HG03520 (cell line): ENCODE measurements around the gene NAT8L.
"Not testable (repeated sequence)": the region's sequence is repeated elsewhere in the genome, so short reads cannot be mapped to it uniquely, and the experiment has no call there.

Source experiments
- ATAC-seq: cut with Tn5 transposase; IDR thresholded peaks from one replicate; pipeline ENCODE4 v1.9.1; 2021; ENCODE audit warnings: mild to moderate bottlenecking, moderate library complexity; ENCODE audit not compliant: unreplicated experiment

Gene NAT8L

GRCh38 chr4:2059046-2059725, at the start of gene NAT8L:
Gene NAT8L (plus strand): TSS chr4:2059327. CDS start chr4:2059512, 185 bp downstream.
- no peak for ATAC-seq

GRCh38 chr4:2009651-2010233, 49.4 kb upstream of the NAT8L start:
- ATAC-seq, result no peak

- no peak for ATAC-seq
Observed at GRCh38 chr4:2011583-2011982, 47.5 kb upstream of the NAT8L start.

GRCh38 chr4:2015008-2015407, 44.1 kb upstream of the NAT8L start:
- no peak for ATAC-seq

- ATAC-seq, result not testable (repeated sequence)
Observed at GRCh38 chr4:2021358-2022018, 37.6 kb upstream of the NAT8L start.

- no peak for ATAC-seq
Observed at GRCh38 chr4:2024683-2025082, 34.4 kb upstream of the NAT8L start.

- ATAC-seq, result no peak
Observed at GRCh38 chr4:2025817-2026216, 33.3 kb upstream of the NAT8L start.

- not testable (repeated sequence) for ATAC-seq
Observed at GRCh38 chr4:2027120-2027519, 32.0 kb upstream of the NAT8L start.

- not testable (repeated sequence) for ATAC-seq
Observed at GRCh38 chr4:2031161-2031560, 28.0 kb upstream of the NAT8L start.

GRCh38 chr4:2036327-2036726, 22.8 kb upstream of the NAT8L start:
- ATAC-seq, result no peak

GRCh38 chr4:2036866-2037265, 22.3 kb upstream of the NAT8L start:
- no peak for ATAC-seq

- no peak for ATAC-seq
Observed at GRCh38 chr4:2040391-2041238, 18.5 kb upstream of the NAT8L start.

GRCh38 chr4:2041239-2042130, 17.6 kb upstream of the NAT8L start:
- no peak for ATAC-seq

- ATAC-seq, result no peak
Observed at GRCh38 chr4:2042204-2042946, 16.8 kb upstream of the NAT8L start.

- no peak for ATAC-seq
Observed at GRCh38 chr4:2042947-2043395, 16.2 kb upstream of the NAT8L start.

GRCh38 chr4:2043396-2044118, 15.6 kb upstream of the NAT8L start:
- ATAC-seq, result no peak

GRCh38 chr4:2044119-2044485, 15.0 kb upstream of the NAT8L start:
- ATAC-seq, result no peak

- no peak for ATAC-seq
Observed at GRCh38 chr4:2044542-2045517, 14.3 kb upstream of the NAT8L start.
